Uterus (tissue), 2 donors: ENCODE measurements around the gene NOSTRIN.

Experiments used
- POLR2A ChIP-seq, 2 donors: fragments of 450-650 bp; IDR thresholded peaks; one replicate each; pipeline ENCODE4 v1.6.1; 2016; ENCODE audit warnings: antibody characterized with exemption in 2 of 2, mild to moderate bottlenecking in 1 of 2, moderate library complexity in 1 of 2
- TF ChIP-seq, protein P1 (sequence below), 4 experiments: fragments of 200-600 bp in 2 of 4; fragments of 450-650 bp in 2 of 4; sonication (generic) in 2 of 4; IDR thresholded peaks; one replicate each; pipeline ENCODE4 v1.5.1; 2016 to 2019; ENCODE audit warnings: antibody characterized with exemption in 4 of 4, mild to moderate bottlenecking in 2 of 4, moderate library complexity in 1 of 4

DNA sequence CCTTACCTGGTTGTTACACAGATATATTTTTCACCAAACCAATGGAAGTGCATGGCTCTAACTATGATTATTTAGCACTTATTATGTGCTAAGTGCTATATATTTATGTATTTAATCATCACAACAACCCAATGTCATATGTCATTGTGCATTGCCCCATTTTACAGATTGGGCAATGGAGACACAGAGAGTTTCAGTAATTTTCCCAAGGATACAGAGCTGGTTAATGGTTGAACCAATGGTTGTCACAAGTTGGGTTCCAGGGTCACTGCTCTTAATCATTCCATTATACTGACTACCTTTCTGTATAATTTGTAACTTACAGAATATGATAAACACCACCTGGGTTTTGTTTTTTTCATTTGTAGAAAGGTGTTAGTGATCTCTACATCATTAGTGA is 29.2 kb downstream of the NOSTRIN start:
- TF ChIP-seq, protein P1, sequence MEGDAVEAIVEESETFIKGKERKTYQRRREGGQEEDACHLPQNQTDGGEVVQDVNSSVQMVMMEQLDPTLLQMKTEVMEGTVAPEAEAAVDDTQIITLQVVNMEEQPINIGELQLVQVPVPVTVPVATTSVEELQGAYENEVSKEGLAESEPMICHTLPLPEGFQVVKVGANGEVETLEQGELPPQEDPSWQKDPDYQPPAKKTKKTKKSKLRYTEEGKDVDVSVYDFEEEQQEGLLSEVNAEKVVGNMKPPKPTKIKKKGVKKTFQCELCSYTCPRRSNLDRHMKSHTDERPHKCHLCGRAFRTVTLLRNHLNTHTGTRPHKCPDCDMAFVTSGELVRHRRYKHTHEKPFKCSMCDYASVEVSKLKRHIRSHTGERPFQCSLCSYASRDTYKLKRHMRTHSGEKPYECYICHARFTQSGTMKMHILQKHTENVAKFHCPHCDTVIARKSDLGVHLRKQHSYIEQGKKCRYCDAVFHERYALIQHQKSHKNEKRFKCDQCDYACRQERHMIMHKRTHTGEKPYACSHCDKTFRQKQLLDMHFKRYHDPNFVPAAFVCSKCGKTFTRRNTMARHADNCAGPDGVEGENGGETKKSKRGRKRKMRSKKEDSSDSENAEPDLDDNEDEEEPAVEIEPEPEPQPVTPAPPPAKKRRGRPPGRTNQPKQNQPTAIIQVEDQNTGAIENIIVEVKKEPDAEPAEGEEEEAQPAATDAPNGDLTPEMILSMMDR (IDR thresholded peaks at IDR 0.05): no peak
- TF ChIP-seq POLR2A (IDR thresholded peaks at IDR 0.05): no peak
